Lower leg skin (tissue), 4 donors: ENCODE data around the gene DIS3L2. TPM values are rescaled to one million over a fixed set of nuclear protein-coding genes. Genes with fewer than 3 reads are reported as not detected.
A peak's percentile ranks its signal among the peaks of the same experiment; 100 is the strongest.

Source experiments
- DNase-seq, 2 donors: peaks; one replicate each; pipeline ENCODE4 v3.0.0-alpha.2; 2019; ENCODE audit warnings: low spot score in 2 of 2
- H3K4me3 ChIP-seq: fragments of 200-600 bp; sonication (generic); 2 replicates; pipeline ENCODE4 v1.5.1; 2017; ENCODE audit warnings: mild to moderate bottlenecking, low read depth; ENCODE audit not compliant: poor library complexity, severe bottlenecking
- POLR2A ChIP-seq, 2 donors: fragments of 450-650 bp; IDR thresholded peaks; one replicate each; pipeline ENCODE4 v1.6.1; 2016 to 2017; ENCODE audit warnings: antibody characterized with exemption in 2 of 2, mild to moderate bottlenecking in 1 of 2, moderate library complexity in 1 of 2
- WGBS, 2 donors: methylation state at CpG; one replicate each; pipeline ENCODE4 v1.1.5; 2018; 5-methylcytosine and 5-hydroxymethylcytosine counted together
- intact Hi-C: fragments of 100-400 bp; cut with DNase I; formaldehyde crosslinking; loops from one replicate; pipeline ENCODE4 v1.15.0; 2023; ENCODE audit warnings: low total_unique reads
- total RNA-seq, 4 donors: library from RNA; depleted of rRNA; stranded (reverse); fragments of >200 nt; gene quantifications; one replicate each; pipeline ENCODE4 v1.1.0, GENCODE V29; 2016
- TF ChIP-seq, protein P1 (sequence below), 3 donors: fragments of 450-650 bp; IDR thresholded peaks; one replicate each; pipeline ENCODE4 v1.5.1; 2016; ENCODE audit warnings: antibody characterized with exemption in 3 of 3, mild to moderate bottlenecking in 3 of 3, moderate library complexity in 2 of 3

Gene DIS3L2
- total RNA-seq, 4 donors from 2014 or later, result 26.4 to 39.0 (median 34.4) TPM

DNA sequence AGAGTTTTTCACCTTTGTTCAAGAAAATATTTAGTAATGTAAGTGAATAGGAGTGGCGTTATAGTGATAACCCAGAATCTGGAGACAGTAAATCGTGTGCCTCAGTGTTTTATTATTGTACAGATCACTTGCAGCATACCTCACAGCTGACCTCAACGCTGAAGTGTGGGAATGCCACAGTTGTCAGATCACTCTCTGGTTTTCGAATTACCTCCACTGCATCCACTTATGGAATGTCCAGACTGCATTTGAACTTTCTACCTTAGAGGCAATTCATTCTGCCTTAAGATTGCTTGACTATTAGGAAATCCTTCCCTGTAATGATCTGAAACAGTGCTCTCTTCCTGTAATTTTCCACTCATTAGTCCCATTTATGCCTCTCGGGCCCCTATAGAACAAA, 252.5 kb downstream of the DIS3L2 start:
- WGBS, 2 donors, result 89 to 92% methylated on average over 5 of the region's 5 CpGs

DNA sequence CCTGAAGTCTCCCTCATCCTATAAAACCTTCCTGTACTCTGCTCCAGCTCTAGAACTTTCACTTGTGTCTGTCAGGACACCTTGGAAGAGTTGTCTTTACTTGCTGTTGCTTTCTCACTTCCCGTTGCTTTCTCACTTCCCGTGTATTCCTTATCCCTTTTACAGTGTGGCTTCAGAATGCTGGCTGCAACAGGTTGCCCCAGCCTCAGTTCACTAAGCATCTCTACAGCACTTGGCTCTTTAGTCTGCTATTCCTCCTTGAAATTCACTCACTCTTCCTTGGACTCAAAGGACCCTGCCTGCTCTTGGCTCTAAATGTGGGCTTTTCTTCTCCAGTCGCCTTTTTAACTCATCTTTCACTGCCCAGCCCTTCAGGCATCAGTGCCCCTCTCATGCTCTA, 254.5 kb downstream of the DIS3L2 start:
- no peak for TF ChIP-seq POLR2A (IDR thresholded peaks at IDR 0.05)
- TF ChIP-seq, protein P1, sequence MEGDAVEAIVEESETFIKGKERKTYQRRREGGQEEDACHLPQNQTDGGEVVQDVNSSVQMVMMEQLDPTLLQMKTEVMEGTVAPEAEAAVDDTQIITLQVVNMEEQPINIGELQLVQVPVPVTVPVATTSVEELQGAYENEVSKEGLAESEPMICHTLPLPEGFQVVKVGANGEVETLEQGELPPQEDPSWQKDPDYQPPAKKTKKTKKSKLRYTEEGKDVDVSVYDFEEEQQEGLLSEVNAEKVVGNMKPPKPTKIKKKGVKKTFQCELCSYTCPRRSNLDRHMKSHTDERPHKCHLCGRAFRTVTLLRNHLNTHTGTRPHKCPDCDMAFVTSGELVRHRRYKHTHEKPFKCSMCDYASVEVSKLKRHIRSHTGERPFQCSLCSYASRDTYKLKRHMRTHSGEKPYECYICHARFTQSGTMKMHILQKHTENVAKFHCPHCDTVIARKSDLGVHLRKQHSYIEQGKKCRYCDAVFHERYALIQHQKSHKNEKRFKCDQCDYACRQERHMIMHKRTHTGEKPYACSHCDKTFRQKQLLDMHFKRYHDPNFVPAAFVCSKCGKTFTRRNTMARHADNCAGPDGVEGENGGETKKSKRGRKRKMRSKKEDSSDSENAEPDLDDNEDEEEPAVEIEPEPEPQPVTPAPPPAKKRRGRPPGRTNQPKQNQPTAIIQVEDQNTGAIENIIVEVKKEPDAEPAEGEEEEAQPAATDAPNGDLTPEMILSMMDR (IDR thresholded peaks at IDR 0.05), result no peak
- 87 to 98% methylated on average over 3 of the region's 3 CpGs for WGBS, 2 donors
- intact Hi-C loops, result no loop called here
- H3K4me3 ChIP-seq, result no peak overlapping the region
- DNase-seq, result peak in 1 of 2 donors; percentile 18

More for the DNA sequence above, 252.5 kb downstream of the DIS3L2 start:
- no peak overlapping the region for H3K4me3 ChIP-seq
- TF ChIP-seq POLR2A (IDR thresholded peaks at IDR 0.05), result no peak
- TF ChIP-seq, protein P1 (IDR thresholded peaks at IDR 0.05), result no peak
- no peak for DNase-seq
- intact Hi-C loops, result no loop called here

DNA sequence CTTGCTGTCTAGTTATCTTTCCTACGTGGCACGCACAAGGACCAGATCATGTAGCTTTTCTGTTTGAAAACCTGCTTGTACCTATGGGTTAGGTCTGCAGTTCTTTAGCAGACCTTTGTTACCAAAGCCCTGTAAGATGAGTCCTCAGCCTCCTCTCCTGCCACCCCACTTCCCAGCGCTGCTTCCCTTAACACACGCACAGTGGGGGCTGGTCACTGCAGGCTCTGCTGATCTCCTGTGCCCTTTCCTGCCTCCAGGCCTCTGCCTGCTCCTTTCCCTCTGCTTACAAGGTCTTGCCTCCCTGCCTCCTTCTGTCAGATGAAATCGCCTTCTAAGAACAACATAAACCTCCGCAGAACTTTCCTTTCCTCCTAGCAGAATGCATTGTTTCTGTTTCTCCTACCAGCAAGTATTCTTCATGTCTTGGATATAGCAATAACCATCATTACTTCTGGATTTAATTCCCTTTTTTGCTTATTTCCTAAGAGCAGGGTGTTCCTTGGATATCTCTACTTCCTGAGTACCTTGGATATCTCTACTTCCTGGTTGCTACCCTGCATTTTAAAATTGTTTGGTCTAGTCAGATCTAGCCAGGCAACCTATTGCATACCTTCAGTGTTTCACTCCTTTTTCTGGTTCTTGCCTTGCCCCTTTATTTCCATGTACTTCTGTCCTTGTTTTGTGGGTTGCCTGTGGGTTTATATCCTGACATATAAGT, 257.4 kb downstream of the DIS3L2 start:
- intact Hi-C loops, result no loop called here
- 91 to 95% methylated on average over 6 of the region's 6 CpGs for WGBS, 2 donors
- DNase-seq, result peak in 1 of 2 donors; percentile 60
- no peak overlapping the region for H3K4me3 ChIP-seq
- TF ChIP-seq, protein P1 (IDR thresholded peaks at IDR 0.05), result no peak
- TF ChIP-seq POLR2A (IDR thresholded peaks at IDR 0.05), result no peak

DNA sequence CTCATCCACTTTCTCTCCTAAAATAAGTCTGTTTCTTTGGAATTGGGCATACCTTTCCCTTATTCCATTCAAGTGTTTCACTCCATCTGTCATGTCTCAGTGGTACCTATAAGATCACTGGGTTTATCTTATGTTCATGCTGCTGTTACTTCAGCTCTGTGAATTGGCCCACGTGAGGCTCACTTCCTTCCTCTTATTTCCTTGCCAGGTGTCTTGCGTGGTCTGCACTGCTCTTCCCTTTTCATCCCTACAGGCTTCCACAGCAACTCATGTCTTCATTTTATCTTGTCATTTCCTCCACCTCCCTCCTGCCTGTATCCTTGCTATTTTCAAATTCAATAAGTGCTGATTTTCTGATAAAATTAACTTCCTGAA, 258.0 kb downstream of the DIS3L2 start:
- intact Hi-C loops, result no loop called here
- no peak overlapping the region for H3K4me3 ChIP-seq
- TF ChIP-seq, protein P1 (IDR thresholded peaks at IDR 0.05), result no peak
- TF ChIP-seq POLR2A (IDR thresholded peaks at IDR 0.05), result no peak
- 59 to 80% methylated on average over 2 of the region's 2 CpGs for WGBS, 2 donors
- no peak for DNase-seq

DNA sequence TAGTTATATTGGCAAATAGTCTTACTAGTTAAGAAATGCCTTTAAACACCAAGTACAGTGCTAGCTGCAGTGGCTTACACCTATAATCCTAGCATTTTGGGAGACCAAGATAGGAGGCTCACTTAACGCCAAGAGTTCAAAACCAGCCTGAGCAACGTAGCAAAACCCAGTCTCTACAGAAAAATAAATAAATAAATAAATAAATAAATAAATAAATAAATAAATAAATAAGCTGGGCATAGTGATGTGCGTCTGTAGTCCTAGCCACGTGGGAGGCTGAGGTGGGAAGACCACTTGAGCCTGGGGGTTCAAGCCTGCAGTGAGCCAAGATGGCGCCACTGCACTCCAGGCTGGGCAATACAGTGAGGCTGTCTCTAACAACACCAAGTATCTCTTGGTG, 258.4 kb downstream of the DIS3L2 start:
- intact Hi-C loops, result no loop called here
- 93 to 97% methylated on average over 5 of the region's 5 CpGs for WGBS, 2 donors

More for the DNA sequence above, 258.4 kb downstream of the DIS3L2 start:
- no peak for DNase-seq
- no peak overlapping the region for H3K4me3 ChIP-seq
- no peak for TF ChIP-seq POLR2A (IDR thresholded peaks at IDR 0.05)
- TF ChIP-seq, protein P1 (IDR thresholded peaks at IDR 0.05), result no peak
